PFSK-1 (cell line): ENCODE results near the gene FADS1.

Source experiments
- FOXP2 ChIP-seq: optimal IDR thresholded peaks from 2 replicates; pipeline ENCODE3; 2011; ENCODE audit warnings: borderline replicate concordance, control low read depth, inconsistent platforms; ENCODE audit not compliant: insufficient read depth; ENCODE audit errors: extremely low read length, extremely low read depth
- POLR2AphosphoS5 ChIP-seq: IDR thresholded peaks from 2 replicates; pipeline ENCODE4 v1.6.1; 2012; ENCODE audit warnings: low read depth, mild to moderate bottlenecking, control low read depth, low read length, moderate library complexity
- SIN3A ChIP-seq: IDR thresholded peaks from 2 replicates; pipeline ENCODE4 v1.6.1; 2012; ENCODE audit warnings: mild to moderate bottlenecking, low read length, moderate library complexity, borderline replicate concordance; ENCODE audit not compliant: insufficient read depth
- TAF1 ChIP-seq: IDR thresholded peaks from 2 replicates; pipeline ENCODE4 v1.6.1; 2012; ENCODE audit warnings: low read length, control low read depth, borderline replicate concordance; ENCODE audit not compliant: insufficient read depth
- TF ChIP-seq, protein P1 (sequence below), 2 experiments: IDR thresholded peaks; 2 replicates each; pipeline versions ENCODE4 v1.6.1 to v1.8.0; 2011 to 2012; ENCODE audit warnings: low read depth in 2 of 2, low read length in 2 of 2, control low read depth in 1 of 2, inconsistent platforms in 1 of 2, mild to moderate bottlenecking in 1 of 2, moderate library complexity in 1 of 2; ENCODE audit not compliant: insufficient read depth in 1 of 2

FADS1 gene

DNA sequence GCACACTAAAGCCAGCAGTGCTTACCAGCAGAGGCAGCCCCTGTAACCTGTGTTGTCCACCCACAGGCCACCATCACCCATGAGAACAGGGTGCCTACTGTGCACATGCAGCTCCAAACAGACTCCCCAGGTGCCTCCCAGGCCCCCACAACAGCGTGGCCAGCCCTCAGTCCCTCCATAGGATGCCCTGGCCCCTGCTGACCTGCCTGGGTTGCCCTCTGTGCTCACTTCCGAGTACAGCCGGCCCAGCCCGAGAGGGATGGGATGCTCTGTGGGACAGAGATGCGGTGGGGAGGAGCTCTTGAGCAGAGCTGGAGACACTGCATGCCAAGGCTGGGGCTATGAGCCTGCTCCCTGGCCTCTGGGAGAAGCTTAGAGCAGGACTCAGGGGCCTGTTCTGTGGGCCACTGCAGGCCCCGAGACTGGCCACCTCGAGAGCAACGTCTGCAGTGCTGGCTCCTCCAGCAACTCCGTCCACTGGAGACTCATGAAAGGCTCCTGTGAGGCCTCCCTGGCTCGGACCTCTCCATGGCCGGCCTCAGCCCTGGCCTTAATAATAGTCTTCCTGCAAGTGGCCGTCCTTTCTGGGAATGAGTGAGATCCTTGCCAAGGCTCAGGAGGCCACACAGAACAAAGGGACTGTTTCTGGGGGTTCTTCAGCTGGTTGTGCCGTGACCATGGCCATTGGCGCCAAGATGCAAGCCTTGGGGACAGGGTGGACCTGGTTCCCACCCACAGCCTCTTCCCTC lies 38.3 kb upstream of the FADS1 start:
- no peak for TF ChIP-seq TAF1
- TF ChIP-seq, protein P1, sequence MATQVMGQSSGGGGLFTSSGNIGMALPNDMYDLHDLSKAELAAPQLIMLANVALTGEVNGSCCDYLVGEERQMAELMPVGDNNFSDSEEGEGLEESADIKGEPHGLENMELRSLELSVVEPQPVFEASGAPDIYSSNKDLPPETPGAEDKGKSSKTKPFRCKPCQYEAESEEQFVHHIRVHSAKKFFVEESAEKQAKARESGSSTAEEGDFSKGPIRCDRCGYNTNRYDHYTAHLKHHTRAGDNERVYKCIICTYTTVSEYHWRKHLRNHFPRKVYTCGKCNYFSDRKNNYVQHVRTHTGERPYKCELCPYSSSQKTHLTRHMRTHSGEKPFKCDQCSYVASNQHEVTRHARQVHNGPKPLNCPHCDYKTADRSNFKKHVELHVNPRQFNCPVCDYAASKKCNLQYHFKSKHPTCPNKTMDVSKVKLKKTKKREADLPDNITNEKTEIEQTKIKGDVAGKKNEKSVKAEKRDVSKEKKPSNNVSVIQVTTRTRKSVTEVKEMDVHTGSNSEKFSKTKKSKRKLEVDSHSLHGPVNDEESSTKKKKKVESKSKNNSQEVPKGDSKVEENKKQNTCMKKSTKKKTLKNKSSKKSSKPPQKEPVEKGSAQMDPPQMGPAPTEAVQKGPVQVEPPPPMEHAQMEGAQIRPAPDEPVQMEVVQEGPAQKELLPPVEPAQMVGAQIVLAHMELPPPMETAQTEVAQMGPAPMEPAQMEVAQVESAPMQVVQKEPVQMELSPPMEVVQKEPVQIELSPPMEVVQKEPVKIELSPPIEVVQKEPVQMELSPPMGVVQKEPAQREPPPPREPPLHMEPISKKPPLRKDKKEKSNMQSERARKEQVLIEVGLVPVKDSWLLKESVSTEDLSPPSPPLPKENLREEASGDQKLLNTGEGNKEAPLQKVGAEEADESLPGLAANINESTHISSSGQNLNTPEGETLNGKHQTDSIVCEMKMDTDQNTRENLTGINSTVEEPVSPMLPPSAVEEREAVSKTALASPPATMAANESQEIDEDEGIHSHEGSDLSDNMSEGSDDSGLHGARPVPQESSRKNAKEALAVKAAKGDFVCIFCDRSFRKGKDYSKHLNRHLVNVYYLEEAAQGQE (IDR thresholded peaks at IDR 0.05; ENCODE audit: insufficient read depth in 1 of 2, low read depth in 2 of 2, low read length in 2 of 2) = no peak
- no peak for TF ChIP-seq SIN3A
- no peak for TF ChIP-seq FOXP2
- TF ChIP-seq POLR2AphosphoS5 = no peak

DNA sequence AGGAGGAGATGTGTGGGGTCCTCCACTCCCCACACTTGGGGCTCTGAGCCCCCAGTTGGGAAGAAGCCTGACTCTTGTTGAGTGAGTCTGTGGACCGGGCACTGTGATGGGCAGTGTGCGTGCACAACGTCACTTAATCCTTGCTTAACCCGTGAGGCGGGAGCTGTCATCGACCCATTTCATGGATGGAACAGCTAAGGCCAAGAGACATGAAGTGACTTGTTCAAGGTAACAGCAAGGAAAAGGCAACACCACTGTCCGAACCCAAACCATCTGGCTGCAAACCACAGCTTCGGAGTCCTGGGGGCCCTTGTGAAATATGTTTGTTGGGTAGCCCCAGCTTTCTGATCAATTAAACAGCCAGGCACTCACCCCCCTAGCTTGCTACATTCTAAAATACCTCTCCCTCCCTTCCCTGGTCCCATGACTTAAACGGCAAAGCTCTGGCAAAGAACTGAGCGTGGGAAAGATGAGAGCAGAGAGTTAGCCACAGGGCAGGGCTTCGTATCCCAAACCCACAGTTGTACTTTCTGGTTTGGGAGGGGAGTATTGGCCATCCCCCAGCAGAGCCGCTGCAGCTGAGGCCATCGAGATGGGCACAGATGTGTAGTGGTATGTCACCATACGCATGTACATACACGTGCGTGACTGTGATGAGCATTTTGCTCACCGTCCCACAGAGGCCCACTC lies 37.5 kb upstream of the FADS1 start:
- no peak for TF ChIP-seq POLR2AphosphoS5
- no peak for TF ChIP-seq SIN3A
- TF ChIP-seq, protein P1 (IDR thresholded peaks at IDR 0.05; ENCODE audit: insufficient read depth in 1 of 2, low read depth in 2 of 2, low read length in 2 of 2) = no peak
- TF ChIP-seq TAF1 = no peak
- TF ChIP-seq FOXP2 = no peak

DNA sequence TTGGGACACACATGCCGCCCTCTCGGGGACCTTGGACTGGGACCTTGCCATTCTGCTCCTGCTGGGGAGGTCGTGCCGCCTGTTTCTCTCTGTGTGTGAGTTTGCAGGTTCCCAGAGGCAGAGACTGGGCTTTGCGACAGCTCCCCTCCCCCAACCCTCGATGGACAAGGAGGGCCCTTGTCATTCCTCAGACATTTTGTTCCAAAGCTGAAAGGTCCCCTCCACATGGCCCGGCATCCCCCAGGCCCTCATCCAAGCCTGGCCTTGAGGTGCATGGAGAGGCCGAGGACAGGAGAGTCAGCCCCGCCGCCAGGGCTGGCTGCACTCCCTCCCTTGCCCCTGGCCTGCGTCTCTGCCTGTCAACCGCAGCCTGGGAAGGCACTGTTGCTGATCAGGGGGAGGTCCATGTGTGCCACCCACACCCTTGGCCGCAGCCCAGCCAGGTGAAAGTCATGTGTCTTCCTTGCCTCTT lies 36.9 kb upstream of the FADS1 start:
- TF ChIP-seq SIN3A (no peak), FOXP2 (no peak), TAF1 (no peak), POLR2AphosphoS5 (no peak)
- TF ChIP-seq, protein P1 (IDR thresholded peaks at IDR 0.05; ENCODE audit: insufficient read depth in 1 of 2, low read depth in 2 of 2, low read length in 2 of 2) = no peak

DNA sequence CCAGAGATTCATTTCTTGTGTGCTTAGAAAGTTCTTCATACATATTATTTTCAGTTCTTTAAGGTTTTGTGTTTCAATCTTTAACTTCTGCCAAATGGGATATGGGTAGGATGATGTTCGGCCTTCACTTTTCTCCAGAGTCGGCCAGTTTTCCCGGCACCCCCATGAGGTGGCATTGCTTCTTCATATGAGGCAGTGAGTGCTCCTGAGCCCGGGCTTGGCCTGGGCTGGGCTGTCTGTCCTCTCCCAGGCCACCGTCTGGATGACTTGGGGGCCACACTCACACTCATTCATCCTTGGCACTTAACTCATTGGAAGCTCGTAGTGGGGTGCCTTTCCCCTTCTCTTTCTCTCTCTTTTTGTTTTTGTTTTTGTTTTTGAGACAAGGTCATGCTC lies 35.1 kb upstream of the FADS1 start:
- no peak for TF ChIP-seq FOXP2
- no peak for TF ChIP-seq TAF1
- TF ChIP-seq, protein P1 (IDR thresholded peaks at IDR 0.05; ENCODE audit: insufficient read depth in 1 of 2, low read depth in 2 of 2, low read length in 2 of 2) = no peak
